Measurements from ENCODE around the gene CCDC171.
"Not testable (repeated sequence)": the region's sequence is repeated elsewhere in the genome, so short reads cannot be mapped to it uniquely, and the experiment has no call there.

CCDC171 gene

GRCh38 chr9:15552636-15553527 is at the start of gene CCDC171:
CCDC171 (plus strand) TSS chr9:15553043; CDS start chr9:15564089, 11,046 bp downstream.
- DNase-seq: peak; percentile 96

- no peak for DNase-seq
Measured at GRCh38 chr9:15505921-15506320, 46.9 kb upstream of the CCDC171 start.

GRCh38 chr9:15509931-15510788 is 42.7 kb upstream of the CCDC171 start:
- DNase-seq: no peak

DNA sequence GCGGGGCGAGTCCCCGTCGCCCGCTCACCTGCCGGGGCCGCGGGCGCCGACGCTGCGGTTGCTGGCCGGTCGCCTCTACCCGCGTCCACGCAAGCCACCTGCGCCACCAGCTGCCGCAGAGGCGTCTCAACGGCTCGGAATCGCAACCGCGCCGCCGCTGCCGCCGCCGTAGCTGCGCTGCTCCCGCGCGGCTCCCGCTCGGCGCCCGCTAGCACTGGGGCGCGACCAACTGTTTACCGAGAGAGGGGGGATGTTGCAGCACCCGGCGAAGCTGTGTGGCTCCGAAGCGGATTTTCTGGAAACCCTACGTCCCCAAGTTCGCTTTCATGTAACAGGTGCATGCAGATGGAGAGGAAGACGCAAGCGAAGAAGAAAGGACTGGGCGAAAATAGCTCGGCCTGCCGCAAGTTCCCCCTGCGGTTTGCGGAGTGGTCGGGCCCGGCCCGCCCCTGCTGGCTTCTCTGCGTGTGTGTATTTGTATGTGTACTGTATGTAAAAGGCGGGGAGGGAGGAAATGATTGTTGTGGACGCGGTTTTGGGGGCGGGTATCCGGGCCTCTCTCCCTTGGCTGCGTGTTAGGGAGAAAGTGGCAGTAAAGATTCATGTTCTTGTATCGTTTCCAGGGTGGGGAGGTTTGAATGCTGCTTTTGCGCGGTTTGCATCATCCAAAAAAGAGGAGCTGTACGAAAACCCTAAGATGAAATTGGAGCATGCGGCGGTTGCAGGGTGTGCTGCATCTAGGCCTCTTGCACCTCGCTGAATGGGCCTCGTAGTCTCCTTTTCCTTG is 41.9 kb upstream of the CCDC171 start, which contains the start of gene PSIP1:
Gene PSIP1, minus strand, starts transcription at position 182 of the 787 bp plus-strand sequence. CDS start 782 bp downstream, outside the sequence.
- DNase-seq: peak; percentile 84

- no peak for DNase-seq
Measured at GRCh38 chr9:15512204-15512603, 40.6 kb upstream of the CCDC171 start.

DNA sequence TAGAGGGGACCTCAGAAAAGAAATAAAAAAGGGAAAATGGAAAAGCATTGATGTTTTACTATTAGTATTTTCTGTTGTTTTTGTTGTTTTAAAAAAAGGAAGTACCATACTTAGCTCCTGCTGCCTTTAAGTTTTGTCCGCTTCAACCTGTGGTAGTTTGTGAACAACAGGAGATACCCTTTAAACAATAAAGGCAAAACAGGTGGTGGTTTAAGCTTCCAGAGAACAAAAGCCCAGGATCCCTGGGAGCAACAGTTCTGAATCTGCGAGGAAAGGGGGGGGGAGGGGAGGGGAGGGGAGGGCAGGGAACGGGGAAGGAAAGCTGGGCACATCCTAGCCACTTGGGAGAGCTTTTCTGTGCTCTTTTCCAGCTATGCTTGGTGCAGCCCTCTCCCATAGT is 40.0 kb upstream of the CCDC171 start:
- no peak for DNase-seq

- no peak for DNase-seq
Measured at GRCh38 chr9:15513335-15513734, 39.5 kb upstream of the CCDC171 start.

DNA sequence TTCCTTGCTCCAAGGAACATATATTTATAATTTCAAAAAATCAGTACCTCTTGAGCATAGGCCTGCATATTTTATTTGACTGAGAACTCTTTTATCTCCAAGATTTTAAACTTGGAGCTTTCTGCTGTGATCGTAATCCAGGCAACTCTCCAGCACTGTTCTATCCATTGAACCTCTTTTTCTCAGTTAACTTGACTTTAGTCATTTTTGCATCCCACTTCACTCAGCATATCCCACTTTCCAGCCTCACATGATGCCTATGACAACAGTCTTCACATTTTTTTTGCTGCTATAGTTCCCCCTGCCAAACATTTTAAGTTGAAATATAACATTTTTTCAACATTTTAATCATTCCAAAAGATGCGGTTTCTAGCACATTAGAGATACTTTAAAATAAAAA is 33.0 kb upstream of the CCDC171 start:
- no peak for DNase-seq

GRCh38 chr9:15521254-15521653 is 31.6 kb upstream of the CCDC171 start:
- no peak for DNase-seq

DNA sequence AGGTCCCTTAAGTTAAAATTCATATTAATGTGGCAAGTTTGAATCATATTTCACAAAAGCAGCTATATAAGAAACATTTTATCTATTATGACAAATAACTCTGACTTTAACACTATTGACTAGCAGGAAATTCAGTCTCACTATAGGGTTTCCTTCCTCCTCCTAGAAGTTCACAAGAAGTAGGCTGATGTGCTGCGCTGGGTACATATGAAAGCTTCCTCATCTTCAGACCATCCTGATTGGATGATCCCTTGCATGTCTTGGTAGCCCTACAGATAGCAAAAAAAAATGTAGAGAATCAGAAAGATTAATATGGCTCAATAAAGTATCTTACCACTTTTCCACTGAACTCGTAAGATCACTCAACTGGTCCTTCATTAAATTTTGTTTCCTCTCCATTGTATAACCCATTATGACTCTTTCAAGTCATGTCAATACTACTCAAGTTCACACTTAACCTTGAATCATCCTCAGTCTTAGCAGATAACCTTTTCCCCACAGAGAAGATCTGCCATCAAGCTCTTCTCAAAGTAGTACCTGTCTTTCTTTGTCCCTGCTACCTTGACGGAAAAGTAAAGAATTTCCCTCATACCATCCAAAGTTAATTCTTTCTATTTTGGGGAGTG is 30.6 kb upstream of the CCDC171 start:
- peak; percentile 39 for DNase-seq

DNA sequence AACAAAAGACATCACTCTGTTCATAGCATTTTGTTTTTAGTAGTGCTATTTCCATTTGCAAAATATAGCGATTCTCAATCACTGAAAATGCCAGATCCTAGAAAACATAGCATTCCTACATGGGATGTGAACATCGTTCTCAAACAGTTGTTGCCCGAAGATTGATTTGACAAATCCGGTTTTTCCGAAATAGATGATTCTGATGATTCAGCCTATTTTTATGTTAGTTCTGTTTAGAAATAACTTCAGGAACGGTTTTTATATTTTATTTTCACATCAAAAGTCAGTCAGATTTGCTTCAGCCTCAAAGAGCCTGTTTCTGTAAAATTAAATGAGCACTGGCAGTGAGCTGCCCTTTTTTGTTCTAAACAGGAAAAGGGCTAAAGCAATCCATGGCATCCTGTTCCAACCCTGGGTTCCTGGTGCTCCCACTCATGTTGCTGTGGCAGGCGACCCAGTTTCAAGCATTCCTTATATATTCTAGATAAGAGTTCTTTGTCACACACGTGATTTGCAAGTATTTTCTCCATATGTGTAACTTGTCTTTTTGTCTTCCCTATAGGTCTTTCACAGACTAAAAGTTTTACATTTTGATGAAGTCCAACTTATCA is 27.9 kb upstream of the CCDC171 start:
- no peak for DNase-seq

DNA sequence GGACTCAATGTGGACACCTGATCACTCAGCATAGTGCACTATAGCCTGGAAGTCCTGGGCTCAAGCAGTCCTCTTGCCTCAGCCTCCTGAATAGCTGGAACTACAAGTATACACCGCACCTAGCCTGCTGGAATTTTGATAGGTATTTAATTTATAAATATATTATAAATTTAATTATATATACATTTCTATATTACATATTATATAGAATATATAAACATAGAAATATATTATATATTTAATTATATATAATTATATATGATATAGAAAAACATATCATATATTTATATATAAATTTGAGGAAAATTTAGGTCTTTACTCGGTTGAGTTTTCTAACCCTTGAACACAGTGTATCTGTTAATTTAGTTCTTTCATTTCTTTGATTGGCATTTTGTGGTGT is 26.9 kb upstream of the CCDC171 start:
- DNase-seq: no peak

GRCh38 chr9:15527035-15527434 is 25.8 kb upstream of the CCDC171 start:
- not testable (repeated sequence) for DNase-seq

GRCh38 chr9:15529566-15530324 is 23.1 kb upstream of the CCDC171 start:
- DNase-seq: no peak

GRCh38 chr9:15531380-15531779 is 21.5 kb upstream of the CCDC171 start:
- no peak for DNase-seq

- DNase-seq: no peak
Measured at GRCh38 chr9:15541872-15542271, 11.0 kb upstream of the CCDC171 start.

DNA sequence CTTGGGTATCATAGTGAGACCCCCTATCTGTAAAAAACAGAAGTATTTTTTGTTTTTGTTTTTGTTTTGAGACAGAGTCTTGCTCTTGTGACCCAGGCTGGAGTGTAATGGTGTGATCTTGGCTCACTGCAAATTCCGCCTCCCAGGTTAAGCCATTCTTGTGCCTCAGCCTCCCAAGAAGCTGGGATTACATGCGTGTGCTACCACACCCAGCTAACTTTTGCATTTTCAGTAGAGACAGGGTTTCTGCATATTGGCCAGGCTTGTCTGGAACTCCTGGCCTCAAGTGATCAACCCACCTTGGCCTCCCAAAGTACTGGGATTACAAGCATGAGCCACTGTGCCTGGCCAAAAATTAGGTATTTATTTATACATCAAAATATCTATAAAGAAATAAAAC is 10.2 kb upstream of the CCDC171 start:
- no peak for DNase-seq

DNA sequence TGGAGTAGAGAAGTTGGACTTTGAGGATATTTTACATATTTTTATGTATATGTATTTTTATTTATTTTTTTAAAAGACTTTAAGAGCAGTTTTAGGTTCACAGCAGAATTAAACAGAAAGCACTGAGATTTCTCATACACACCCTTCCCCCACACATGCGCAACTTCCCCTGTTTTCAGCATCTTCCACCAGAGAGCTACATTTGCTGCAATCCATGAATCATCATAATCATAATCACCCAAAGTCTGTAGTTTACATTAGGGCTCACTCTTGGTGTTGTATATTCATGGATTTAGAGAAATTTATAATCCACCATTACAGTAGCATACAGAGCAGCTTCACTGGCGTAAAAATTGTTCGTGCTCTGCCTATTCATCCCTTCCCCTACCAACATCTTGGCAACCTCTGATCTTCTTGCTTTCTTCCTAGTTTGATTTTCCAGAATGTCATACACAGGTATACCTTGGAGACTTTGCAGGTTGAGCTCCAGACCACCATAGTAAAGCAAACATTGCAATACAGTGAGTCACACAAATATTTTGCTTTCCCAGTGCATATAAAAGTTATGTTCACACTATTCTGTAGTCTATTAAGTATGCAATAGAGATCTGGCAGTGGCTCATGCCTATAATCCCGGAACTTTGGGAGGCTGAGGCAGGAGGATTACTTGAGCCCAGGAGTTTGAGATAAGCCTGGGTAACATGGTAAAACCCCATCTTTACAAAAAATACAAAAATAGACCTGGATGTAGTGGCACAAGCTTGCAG is 9.6 kb upstream of the CCDC171 start:
- DNase-seq: no peak

- DNase-seq: no peak
Measured at GRCh38 chr9:15549611-15550010, 3.2 kb upstream of the CCDC171 start.

DNA sequence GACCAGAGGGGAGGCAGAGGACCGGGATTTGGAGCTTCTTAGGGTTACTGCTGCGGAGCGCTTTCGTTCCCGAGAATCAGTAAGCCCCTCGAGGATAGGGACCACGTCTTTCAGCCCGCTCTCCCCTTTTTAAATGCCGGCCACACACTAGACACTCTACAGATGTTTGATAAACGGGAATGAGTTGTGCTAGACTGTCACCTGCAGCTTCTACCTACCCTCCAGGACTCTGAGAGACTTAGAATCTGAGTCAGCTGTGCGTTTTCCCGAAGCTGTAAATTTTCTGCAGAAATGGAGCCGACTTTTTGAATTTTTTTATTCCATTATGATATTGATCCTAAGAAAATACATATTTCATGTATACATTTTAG is 670 bp downstream of the CCDC171 start:
- no peak for DNase-seq

Measured in GDM1 (cell line).